HepG2 (cell line): ENCODE data around the gene TM2D1.

Experiments
- ATF7 ChIP-seq, 2 experiments: fragments of 450-650 bp in 1 of 2; sonication (generic) in 1 of 2; formaldehyde crosslinking in 1 of 2; IDR thresholded peaks; 2 replicates each; pipeline versions ENCODE4 v1.4.0 to v1.6.1; 2016 to 2020; ENCODE audit warnings: antibody characterized with exemption in 1 of 2, mild to moderate bottlenecking in 1 of 2, missing genetic modification reagents in 1 of 2
- CEBPB ChIP-seq: IDR thresholded peaks from 2 replicates; pipeline ENCODE4 v1.6.1; 2011; ENCODE audit warnings: low read depth, low read length, improper control_type of control experiment, borderline replicate concordance
- JUND ChIP-seq: sonication (generic); formaldehyde crosslinking; IDR thresholded peaks from 2 replicates; pipeline ENCODE4 v1.8.0; 2022; ENCODE audit warnings: mild to moderate bottlenecking, missing genetic modification reagents
- TF ChIP-seq, protein P1 (sequence below): sonication (generic); formaldehyde crosslinking; IDR thresholded peaks from one replicate; pipeline ENCODE4 v1.5.1; 2020; ENCODE audit warnings: mild to moderate bottlenecking, missing genetic modification reagents; ENCODE audit errors: not compliant biosample characterization

GRCh38 chr1:61647142-61647541, 77.8 kb downstream of the TM2D1 start:
- TF ChIP-seq CEBPB (no peak), ATF7 (IDR thresholded peaks at IDR 0.05) (no peak), ATF7 (CRISPR knock-in tag; IDR thresholded peaks at IDR 0.05) (no peak), JUND (no peak)
- TF ChIP-seq, protein P1, sequence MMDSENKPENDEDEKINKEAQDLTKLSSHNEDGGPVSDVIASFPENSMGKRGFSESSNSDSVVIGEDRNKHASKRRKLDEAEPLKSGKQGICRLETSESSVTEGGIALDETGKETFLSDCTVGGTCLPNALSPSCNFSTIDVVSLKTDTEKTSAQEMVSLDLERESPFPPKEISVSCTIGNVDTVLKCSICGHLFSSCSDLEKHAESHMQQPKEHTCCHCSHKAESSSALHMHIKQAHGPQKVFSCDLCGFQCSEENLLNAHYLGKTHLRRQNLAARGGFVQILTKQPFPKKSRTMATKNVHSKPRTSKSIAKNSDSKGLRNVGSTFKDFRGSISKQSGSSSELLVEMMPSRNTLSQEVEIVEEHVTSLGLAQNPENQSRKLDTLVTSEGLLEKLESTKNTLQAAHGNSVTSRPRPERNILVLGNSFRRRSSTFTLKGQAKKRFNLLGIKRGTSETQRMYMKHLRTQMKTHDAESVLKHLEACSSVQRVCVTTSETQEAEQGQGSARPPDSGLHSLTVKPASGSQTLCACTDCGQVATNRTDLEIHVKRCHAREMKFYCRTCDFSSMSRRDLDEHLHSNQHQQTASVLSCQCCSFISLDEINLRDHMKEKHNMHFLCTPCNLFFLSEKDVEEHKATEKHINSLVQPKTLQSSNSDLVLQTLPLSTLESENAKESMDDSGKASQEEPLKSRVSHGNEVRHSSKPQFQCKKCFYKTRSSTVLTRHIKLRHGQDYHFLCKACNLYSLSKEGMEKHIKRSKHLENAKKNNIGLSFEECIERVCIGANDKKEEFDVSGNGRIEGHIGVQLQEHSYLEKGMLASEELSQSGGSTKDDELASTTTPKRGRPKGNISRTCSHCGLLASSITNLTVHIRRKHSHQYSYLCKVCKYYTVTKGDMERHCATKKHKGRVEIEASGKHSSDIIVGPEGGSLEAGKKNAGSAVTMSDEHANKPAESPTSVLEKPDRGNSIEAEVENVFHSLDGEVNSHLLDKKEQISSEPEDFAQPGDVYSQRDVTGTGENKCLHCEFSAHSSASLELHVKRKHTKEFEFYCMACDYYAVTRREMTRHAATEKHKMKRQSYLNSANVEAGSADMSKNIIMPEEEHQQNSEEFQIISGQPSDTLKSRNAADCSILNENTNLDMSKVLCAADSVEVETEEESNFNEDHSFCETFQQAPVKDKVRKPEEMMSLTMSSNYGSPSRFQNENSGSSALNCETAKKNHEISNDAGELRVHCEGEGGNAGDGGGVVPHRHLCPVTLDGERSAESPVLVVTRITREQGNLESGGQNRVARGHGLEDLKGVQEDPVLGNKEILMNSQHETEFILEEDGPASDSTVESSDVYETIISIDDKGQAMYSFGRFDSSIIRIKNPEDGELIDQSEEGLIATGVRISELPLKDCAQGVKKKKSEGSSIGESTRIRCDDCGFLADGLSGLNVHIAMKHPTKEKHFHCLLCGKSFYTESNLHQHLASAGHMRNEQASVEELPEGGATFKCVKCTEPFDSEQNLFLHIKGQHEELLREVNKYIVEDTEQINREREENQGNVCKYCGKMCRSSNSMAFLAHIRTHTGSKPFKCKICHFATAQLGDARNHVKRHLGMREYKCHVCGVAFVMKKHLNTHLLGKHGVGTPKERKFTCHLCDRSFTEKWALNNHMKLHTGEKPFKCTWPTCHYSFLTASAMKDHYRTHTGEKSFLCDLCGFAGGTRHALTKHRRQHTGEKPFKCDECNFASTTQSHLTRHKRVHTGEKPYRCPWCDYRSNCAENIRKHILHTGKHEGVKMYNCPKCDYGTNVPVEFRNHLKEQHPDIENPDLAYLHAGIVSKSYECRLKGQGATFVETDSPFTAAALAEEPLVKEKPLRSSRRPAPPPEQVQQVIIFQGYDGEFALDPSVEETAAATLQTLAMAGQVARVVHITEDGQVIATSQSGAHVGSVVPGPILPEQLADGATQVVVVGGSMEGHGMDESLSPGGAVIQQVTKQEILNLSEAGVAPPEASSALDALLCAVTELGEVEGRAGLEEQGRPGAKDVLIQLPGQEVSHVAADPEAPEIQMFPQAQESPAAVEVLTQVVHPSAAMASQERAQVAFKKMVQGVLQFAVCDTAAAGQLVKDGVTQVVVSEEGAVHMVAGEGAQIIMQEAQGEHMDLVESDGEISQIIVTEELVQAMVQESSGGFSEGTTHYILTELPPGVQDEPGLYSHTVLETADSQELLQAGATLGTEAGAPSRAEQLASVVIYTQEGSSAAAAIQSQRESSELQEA (CRISPR knock-in tag) = no peak
